Measurements from ENCODE around the gene ERP27. TPM values are rescaled to one million over a fixed set of nuclear protein-coding genes. Genes with fewer than 3 reads are reported as not detected.

The ERP27 gene
- total RNA-seq, 3 donors from 2014 or later: 0.96 to 8.5 (median 7.8) TPM

DNA sequence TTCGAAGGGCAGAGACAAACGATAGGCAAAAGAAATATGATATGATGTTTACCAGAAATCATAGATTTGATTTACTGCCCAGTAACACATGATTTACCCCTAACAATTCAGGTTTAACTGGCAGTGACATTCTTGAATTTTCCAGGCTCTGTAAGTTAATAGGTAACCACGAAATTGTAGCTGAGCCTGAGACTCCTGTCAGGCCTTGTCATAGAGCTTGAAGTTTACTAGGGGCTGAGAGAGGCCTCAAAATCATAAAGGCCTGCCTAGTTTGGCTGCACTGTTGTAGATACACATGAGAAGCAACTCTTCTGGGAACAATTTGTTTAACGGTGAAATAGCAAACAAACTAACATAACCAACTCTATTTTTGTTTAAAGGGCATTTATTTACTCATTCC, 3.3 kb downstream of the ERP27 start:
- Histone ChIP-seq H3K9me3 (no peaks in the 10 kb centered on the region), H3K4me1 (no peaks in the 10 kb centered on the region), H3K27me3 (no peaks in the 10 kb centered on the region), H3K36me3 (no peaks in the 10 kb centered on the region), H3K27ac (peak overlapping the region; percentile 31 to 54), H3K4me3 (no peak overlapping the region)
- TF ChIP-seq, protein P1, sequence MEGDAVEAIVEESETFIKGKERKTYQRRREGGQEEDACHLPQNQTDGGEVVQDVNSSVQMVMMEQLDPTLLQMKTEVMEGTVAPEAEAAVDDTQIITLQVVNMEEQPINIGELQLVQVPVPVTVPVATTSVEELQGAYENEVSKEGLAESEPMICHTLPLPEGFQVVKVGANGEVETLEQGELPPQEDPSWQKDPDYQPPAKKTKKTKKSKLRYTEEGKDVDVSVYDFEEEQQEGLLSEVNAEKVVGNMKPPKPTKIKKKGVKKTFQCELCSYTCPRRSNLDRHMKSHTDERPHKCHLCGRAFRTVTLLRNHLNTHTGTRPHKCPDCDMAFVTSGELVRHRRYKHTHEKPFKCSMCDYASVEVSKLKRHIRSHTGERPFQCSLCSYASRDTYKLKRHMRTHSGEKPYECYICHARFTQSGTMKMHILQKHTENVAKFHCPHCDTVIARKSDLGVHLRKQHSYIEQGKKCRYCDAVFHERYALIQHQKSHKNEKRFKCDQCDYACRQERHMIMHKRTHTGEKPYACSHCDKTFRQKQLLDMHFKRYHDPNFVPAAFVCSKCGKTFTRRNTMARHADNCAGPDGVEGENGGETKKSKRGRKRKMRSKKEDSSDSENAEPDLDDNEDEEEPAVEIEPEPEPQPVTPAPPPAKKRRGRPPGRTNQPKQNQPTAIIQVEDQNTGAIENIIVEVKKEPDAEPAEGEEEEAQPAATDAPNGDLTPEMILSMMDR (IDR thresholded peaks at IDR 0.05): no peak
- TF ChIP-seq POLR2A (IDR thresholded peaks at IDR 0.05) (no peak), POLR2AphosphoS5 (IDR thresholded peaks at IDR 0.05) (no peak)
- no peak for DNase-seq (ENCODE audit: low spot score in 2 of 2)
- intact Hi-C loops (cut with DNase I; ENCODE audit: low total_unique reads): no loop called here

DNA sequence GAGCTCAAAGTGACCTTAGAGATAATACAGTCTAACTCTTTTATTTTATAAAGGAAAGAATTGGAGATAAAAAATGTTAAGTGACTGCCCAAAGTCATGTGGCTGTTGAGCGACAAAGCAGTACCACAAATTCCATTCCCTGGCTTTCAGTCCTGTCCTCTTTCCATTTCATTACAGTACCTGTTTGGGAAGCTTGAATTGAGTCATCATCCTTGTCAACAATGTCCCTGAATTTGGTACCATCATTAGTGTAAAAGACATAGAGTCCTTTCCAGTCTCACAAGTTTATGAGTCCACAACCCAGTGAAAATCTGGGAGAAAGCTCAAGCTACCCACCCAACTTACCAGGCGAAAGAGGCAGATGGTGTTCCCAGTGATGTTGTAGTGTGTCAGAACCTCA, 3.8 kb downstream of the ERP27 start:
- intact Hi-C loops (cut with DNase I; ENCODE audit: low total_unique reads): no loop called here
- no peaks in the 10 kb centered on the region for H3K27me3 ChIP-seq
- no peak overlapping the region for H3K4me3 ChIP-seq
- peak overlapping the region; percentile 31 to 54 for H3K27ac ChIP-seq
- H3K4me1 ChIP-seq: no peaks in the 10 kb centered on the region
- H3K36me3 ChIP-seq: no peaks in the 10 kb centered on the region
- no peak for DNase-seq (ENCODE audit: low spot score in 2 of 2)
- TF ChIP-seq, protein P1 (IDR thresholded peaks at IDR 0.05): no peak
- TF ChIP-seq POLR2AphosphoS5 (IDR thresholded peaks at IDR 0.05): no peak
- H3K9me3 ChIP-seq: no peaks in the 10 kb centered on the region

DNA sequence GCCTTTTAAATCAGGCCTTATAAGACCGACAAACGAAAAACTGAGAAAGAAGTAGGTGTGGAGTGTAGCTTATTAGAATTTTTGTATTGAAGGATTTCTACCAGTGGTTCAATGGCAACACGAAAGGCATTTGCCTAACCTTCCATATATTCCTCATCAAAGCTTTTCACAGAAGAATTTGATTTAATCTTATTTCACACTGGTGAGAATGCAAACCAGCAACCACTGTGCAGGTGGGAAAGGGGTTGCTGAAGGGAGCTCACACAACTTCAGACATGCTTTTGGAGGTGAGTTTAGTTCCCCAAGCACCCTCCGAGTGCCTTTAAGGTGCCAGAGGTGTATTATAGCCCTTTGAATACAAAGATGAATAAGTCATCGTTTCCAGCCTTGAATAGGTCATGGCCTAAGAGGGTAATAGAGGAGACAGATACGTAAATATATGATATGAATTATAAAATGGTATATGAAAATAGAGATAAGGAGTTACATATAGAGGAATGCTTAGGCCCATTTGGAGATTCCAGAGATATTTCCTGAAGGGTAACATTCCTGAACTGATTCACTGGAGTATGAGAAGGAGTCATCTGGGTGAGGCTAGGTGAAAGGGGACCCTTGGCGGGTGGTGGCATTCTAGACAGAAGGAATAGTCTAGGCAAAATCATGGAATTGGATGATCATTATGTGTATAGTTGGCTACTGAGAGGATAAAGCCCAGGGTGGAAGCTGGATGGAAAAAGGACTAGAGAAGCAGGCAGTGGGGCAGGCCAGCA, 6.4 kb downstream of the ERP27 start:
- no peak overlapping the region for H3K27ac ChIP-seq
- no peaks in the 10 kb centered on the region for H3K36me3 ChIP-seq
- DNase-seq (ENCODE audit: low spot score in 2 of 2): no peak
- no peak overlapping the region for H3K4me3 ChIP-seq
- H3K4me1 ChIP-seq: peaks cover 4 to 6% of the 10 kb centered on the region in 2 donors
- intact Hi-C loops (cut with DNase I; ENCODE audit: low total_unique reads): no loop called here
- no peaks in the 10 kb centered on the region for H3K9me3 ChIP-seq
- TF ChIP-seq POLR2AphosphoS5 (IDR thresholded peaks at IDR 0.05): no peak
- TF ChIP-seq POLR2A (IDR thresholded peaks at IDR 0.05): no peak
- TF ChIP-seq, protein P1 (IDR thresholded peaks at IDR 0.05): no peak
- H3K27me3 ChIP-seq: no peaks in the 10 kb centered on the region

DNA sequence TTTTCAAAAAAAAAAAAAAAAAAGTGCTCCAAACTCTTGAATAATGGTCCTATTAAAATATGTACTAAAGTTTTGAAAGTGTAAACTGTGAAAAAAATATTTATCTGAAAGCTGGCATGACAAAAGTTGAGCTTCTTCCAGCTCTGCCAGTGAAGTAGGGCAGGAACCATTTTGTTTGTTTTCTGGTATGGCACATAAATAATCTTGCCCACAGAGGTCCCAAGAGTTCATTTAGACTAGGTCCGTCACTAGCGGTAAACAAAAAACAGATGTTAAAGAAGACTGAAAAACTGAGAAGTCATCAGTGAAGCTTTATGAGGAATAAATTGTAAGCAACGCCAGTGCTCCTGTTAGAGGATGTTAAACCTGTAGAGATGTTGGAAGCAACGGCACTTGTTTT, 7.0 kb downstream of the ERP27 start:
- Histone ChIP-seq H3K27me3 (no peaks in the 10 kb centered on the region), H3K9me3 (no peaks in the 10 kb centered on the region), H3K4me1 (peaks cover 4 to 6% of the 10 kb centered on the region in 2 donors), H3K4me3 (no peak overlapping the region), H3K36me3 (no peaks in the 10 kb centered on the region), H3K27ac (no peak overlapping the region)
- intact Hi-C loops (cut with DNase I; ENCODE audit: low total_unique reads): no loop called here
- DNase-seq (ENCODE audit: low spot score in 2 of 2): no peak
- TF ChIP-seq, protein P1 (IDR thresholded peaks at IDR 0.05): no peak

DNA sequence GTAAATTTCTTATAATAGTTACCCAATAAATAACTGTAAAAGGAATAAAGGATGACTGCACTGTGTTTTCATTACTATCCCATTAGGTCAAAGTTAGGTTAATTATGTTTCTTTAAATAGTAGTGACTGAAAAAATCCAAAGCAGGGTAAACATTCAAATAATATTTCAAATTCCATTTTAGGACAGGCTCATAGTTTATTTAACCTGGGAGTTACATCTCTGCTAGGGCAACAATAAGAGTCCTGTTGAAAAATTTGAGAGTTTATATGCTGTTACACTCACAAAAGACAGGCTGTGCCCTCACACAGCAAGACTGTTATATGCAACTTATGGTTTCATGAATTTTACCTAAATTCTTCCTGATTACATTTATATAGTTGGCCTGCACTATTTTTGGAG, 8.0 kb downstream of the ERP27 start:
- no peaks in the 10 kb centered on the region for H3K9me3 ChIP-seq
- no peak overlapping the region for H3K4me3 ChIP-seq
- intact Hi-C loops (cut with DNase I; ENCODE audit: low total_unique reads): no loop called here
- no peaks in the 10 kb centered on the region for H3K27me3 ChIP-seq
- no peaks in the 10 kb centered on the region for H3K36me3 ChIP-seq
- TF ChIP-seq POLR2AphosphoS5 (IDR thresholded peaks at IDR 0.05): no peak
- no peak for TF ChIP-seq POLR2A (IDR thresholded peaks at IDR 0.05)
- TF ChIP-seq, protein P1 (IDR thresholded peaks at IDR 0.05): peak in 1 of 3 donors; percentile 15
- H3K27ac ChIP-seq: no peak overlapping the region
- H3K4me1 ChIP-seq: peaks cover 4 to 6% of the 10 kb centered on the region in 2 donors
- DNase-seq (ENCODE audit: low spot score in 2 of 2): no peak
